ENCODE measurements around the gene PRM1. TPM values are rescaled to one million over a fixed set of nuclear protein-coding genes. Genes with fewer than 3 reads are reported as not detected.

PRM1 gene
- total and polyA plus RNA-seq, 10 donors, result not detected

DNA sequence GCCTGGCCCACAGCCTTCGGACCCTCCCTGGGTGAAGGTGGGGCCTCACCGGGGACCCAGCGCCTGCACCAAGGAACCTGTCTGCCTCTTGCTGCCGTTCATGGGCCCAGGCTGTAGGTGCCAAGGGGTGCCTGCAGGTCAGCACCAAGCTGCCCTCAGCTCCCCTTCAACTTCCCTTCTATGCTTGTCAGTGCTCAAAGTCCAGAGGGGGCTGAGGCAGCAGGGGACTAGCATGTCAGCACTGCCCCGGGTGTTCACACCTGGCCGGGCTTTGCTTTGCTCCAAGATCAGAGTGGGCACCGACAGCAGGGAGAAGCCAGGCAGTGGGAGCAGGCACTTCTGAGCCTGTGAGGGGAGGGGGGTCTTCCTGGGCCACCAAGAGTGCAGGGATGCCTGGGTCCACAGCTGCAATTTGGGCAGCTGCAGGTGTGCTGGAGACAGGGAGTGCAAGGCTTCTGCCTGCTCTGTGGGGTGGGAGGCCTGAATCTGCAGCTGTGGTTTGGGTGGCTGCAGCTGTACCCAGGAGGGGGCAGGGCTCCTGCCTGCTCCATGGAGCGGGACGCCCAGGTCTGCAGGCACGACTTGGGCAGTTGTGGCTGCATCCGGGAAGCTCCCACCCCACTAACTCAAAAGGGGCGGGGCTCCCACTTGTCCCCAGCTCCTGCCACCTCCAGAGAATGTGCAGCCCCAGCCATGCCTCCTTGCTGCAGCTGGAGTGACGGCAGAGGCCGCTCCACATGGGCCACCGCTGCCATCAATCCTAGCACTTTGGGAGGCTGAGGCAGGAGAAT, 27.6 kb upstream of the PRM1 start:
- Histone ChIP-seq H3K4me1 (peaks cover 25 to 96% (median 69%) of the 10 kb centered on the region in 6 donors), H3K36me3 (no peaks in the 10 kb centered on the region), H3K9me3 (no peaks in the 10 kb centered on the region), H3K4me3 (peak overlapping the region in 1 of 8 donors; percentile 22), H3K27me3 (replicated peaks in 1 of 7) (no peaks in the 10 kb centered on the region), H3K27ac (peak overlapping the region in 5 of 8 donors; percentile 79 to 88 (median 84))
- TF ChIP-seq POLR2A (IDR thresholded peaks at IDR 0.05) (no peak), POLR2AphosphoS5 (IDR thresholded peaks at IDR 0.05) (peak; percentile 89 to 95 (median 90))
- TF ChIP-seq, protein P1, sequence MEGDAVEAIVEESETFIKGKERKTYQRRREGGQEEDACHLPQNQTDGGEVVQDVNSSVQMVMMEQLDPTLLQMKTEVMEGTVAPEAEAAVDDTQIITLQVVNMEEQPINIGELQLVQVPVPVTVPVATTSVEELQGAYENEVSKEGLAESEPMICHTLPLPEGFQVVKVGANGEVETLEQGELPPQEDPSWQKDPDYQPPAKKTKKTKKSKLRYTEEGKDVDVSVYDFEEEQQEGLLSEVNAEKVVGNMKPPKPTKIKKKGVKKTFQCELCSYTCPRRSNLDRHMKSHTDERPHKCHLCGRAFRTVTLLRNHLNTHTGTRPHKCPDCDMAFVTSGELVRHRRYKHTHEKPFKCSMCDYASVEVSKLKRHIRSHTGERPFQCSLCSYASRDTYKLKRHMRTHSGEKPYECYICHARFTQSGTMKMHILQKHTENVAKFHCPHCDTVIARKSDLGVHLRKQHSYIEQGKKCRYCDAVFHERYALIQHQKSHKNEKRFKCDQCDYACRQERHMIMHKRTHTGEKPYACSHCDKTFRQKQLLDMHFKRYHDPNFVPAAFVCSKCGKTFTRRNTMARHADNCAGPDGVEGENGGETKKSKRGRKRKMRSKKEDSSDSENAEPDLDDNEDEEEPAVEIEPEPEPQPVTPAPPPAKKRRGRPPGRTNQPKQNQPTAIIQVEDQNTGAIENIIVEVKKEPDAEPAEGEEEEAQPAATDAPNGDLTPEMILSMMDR (IDR thresholded peaks at IDR 0.05 in 8 of 11, conservative IDR thresholded peaks at IDR 0.05 in 3 of 11), result no peak
- DNase-seq, result peak; percentile 93
- intact Hi-C loops (cut with DNase I; ENCODE audit: low total_unique reads), result no loop called here
- 44 to 57% (median 52%) methylated on average over 9 to 15 of the region's 15 CpGs for WGBS, 5 donors

DNA sequence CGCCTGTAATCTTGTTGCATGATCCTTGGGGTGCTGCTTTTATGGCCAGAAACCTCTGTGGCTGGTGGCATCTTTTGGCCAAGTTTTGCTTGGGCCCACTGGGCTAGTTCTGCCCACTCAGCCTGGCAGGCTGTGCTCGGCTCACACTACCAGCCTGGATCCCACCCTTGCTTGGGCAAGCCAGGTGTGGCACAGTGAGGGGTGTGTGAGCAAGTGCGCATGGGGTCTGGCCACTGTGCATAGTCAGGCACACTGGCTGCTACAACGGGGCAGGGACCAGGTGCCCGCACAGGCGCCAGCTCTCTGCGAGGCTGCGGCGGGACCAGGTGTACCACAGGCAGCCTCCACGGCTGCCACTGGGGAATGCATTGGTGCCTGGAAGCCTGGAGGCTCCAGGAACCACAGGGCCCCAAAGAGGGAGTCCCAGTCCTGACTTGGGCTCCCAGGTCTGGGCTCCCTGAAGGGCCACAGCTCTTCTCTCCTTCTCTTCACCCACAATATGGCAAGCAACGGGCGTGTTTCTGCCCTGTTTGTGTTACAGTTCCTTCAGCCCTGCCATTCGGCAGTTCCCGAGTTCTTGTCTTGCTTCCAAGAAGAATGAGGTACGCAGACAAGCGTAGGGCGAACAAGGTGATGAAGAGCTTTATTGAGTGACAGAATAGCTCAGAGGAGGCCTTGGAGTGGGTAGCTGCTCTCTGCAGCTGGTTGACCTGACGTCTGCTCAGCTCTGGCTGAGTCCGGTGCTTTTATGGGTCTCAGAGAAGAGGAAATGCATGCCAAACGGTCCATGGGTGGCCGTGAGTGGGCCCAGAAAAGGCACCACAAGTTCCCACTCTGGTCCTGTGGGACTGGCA, 26.7 kb upstream of the PRM1 start:
- peak overlapping the region in 7 of 8 donors; percentile 3 to 88 (median 84) for H3K27ac ChIP-seq
- TF ChIP-seq POLR2AphosphoS5 (IDR thresholded peaks at IDR 0.05), result no peak
- H3K4me1 ChIP-seq, result peaks cover 24 to 88% (median 62%) of the 10 kb centered on the region in 6 donors
- intact Hi-C loops (cut with DNase I; ENCODE audit: low total_unique reads), result no loop called here
- H3K27me3 ChIP-seq (replicated peaks in 1 of 7), result no peaks in the 10 kb centered on the region
- peak overlapping the region in 1 of 8 donors; percentile 11 for H3K4me3 ChIP-seq
- WGBS, 5 donors, result 76 to 89% (median 78%) methylated on average over 12 to 21 of the region's 21 CpGs
- H3K9me3 ChIP-seq, result no peaks in the 10 kb centered on the region
- no peaks in the 10 kb centered on the region for H3K36me3 ChIP-seq
- DNase-seq, result no peak

DNA sequence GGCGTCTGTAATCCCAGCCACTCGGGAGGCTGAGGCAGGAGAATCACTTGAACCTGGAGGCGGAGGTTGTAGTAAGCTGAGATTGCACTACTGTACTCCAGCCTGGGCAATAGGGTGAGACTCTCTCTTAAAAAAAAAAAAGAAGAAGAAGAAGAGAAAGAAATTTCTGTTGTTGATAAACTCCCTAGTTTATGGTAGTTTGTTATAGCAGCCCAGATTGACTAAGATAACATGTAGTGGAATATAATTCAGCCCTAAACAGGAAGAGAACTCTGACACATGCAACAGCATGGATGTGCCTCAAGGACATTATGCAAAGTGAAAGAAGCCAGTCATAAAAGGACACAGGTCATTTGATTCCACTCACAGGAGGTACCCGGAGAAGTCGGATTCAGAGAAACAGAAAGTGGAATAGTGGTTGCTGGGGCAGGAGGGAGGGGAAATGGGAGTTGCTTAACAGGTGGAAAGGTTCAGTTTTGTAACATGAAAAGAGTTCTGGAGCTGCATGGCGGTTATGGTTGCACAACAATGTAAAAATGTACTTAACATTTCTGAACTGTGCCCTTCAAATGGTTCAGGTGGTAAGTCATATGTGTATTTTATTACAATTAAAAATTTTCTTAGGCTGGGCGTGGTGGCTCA, 26.0 kb upstream of the PRM1 start:
- Histone ChIP-seq H3K27ac (peak overlapping the region in 6 of 8 donors; percentile 3 to 88 (median 84)), H3K4me1 (peaks cover 16 to 80% (median 55%) of the 10 kb centered on the region in 6 donors), H3K9me3 (no peaks in the 10 kb centered on the region), H3K27me3 (replicated peaks in 1 of 7) (no peaks in the 10 kb centered on the region), H3K36me3 (no peaks in the 10 kb centered on the region), H3K4me3 (no peak overlapping the region)
- TF ChIP-seq, protein P1 (IDR thresholded peaks at IDR 0.05 in 8 of 11, conservative IDR thresholded peaks at IDR 0.05 in 3 of 11), result no peak
- TF ChIP-seq POLR2A (IDR thresholded peaks at IDR 0.05) (no peak), POLR2AphosphoS5 (IDR thresholded peaks at IDR 0.05) (no peak)
- 55 to 78% (median 67%) methylated on average over 7 of the region's 7 CpGs for WGBS, 5 donors
- intact Hi-C loops (cut with DNase I; ENCODE audit: low total_unique reads), result no loop called here
- no peak for DNase-seq

- Histone ChIP-seq H3K4me1 (peaks cover 12 to 73% (median 49%) of the 10 kb centered on the region in 6 donors), H3K27ac (peak overlapping the region in 1 of 8 donors; percentile 84), H3K4me3 (no peak overlapping the region), H3K36me3 (no peaks in the 10 kb centered on the region), H3K27me3 (replicated peaks in 1 of 7) (no peaks in the 10 kb centered on the region), H3K9me3 (no peaks in the 10 kb centered on the region)
- TF ChIP-seq POLR2A (IDR thresholded peaks at IDR 0.05), result no peak
- TF ChIP-seq POLR2AphosphoS5 (IDR thresholded peaks at IDR 0.05), result no peak
- TF ChIP-seq, protein P1 (IDR thresholded peaks at IDR 0.05 in 8 of 11, conservative IDR thresholded peaks at IDR 0.05 in 3 of 11), result no peak
- WGBS, 5 donors, result 78 to 93% (median 86%) methylated on average over 8 of the region's 8 CpGs
- intact Hi-C loops (cut with DNase I; ENCODE audit: low total_unique reads), result no loop called here
- no peak for DNase-seq
Observed at GRCh38 chr16:11306381-11306780, 25.3 kb upstream of the PRM1 start.

All from spleen (tissue), 11 donors.